ENCODE data around the gene SP140.
"Not testable (repeated sequence)": the region's sequence is repeated elsewhere in the genome, so short reads cannot be mapped to it uniquely, and the experiment has no call there.

SP140 gene

DNA sequence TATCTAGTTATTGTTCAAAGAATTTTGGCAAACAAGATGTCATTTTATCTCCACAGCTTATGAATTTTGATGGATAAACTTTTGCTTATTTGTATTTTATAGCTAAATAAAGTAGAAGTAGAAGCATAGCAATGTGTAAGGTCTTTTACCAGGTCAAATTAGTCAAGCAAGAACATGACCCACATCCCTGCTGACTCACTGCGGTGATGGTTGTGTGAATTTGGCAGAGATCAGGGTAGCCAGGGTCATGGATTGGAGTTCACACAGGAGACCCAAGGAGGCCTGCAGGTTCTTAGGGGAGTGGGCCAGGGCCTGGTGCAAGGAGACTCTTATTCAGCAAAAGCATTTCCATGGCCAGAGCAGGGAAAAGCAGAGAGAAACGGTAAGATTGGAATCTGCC, 18.7 kb downstream of the SP140 start:
- TF ChIP-seq, protein P1, sequence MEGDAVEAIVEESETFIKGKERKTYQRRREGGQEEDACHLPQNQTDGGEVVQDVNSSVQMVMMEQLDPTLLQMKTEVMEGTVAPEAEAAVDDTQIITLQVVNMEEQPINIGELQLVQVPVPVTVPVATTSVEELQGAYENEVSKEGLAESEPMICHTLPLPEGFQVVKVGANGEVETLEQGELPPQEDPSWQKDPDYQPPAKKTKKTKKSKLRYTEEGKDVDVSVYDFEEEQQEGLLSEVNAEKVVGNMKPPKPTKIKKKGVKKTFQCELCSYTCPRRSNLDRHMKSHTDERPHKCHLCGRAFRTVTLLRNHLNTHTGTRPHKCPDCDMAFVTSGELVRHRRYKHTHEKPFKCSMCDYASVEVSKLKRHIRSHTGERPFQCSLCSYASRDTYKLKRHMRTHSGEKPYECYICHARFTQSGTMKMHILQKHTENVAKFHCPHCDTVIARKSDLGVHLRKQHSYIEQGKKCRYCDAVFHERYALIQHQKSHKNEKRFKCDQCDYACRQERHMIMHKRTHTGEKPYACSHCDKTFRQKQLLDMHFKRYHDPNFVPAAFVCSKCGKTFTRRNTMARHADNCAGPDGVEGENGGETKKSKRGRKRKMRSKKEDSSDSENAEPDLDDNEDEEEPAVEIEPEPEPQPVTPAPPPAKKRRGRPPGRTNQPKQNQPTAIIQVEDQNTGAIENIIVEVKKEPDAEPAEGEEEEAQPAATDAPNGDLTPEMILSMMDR (IDR thresholded peaks at IDR 0.05; ENCODE audit: insufficient read depth, missing control alignments), result no peak
- DNase-seq (ENCODE audit: insufficient read length, low spot score), result no peak
- no peak for FAIRE-seq

DNA sequence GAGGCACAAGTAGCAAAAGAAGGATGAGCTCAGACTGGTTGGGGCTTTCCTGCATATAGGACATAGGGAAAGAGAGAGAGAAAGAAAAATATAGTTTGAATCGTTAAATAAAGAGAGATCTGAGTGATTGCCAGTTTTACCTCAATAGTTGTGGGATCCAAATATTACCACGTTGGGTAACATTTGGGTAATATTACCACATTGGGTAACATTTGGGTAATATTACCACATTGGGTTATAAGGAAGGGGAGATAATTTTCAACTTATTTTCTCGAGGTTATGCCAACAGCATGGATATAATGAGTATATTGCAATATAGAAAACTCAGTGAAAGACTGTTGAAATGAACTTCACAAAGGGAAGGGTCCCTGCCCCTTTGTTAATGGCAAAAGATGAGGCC, 20.7 kb downstream of the SP140 start:
- FAIRE-seq (no peak), DNase-seq (ENCODE audit: insufficient read length, low spot score) (no peak)
- TF ChIP-seq, protein P1 (IDR thresholded peaks at IDR 0.05; ENCODE audit: insufficient read depth, missing control alignments), result no peak

DNA sequence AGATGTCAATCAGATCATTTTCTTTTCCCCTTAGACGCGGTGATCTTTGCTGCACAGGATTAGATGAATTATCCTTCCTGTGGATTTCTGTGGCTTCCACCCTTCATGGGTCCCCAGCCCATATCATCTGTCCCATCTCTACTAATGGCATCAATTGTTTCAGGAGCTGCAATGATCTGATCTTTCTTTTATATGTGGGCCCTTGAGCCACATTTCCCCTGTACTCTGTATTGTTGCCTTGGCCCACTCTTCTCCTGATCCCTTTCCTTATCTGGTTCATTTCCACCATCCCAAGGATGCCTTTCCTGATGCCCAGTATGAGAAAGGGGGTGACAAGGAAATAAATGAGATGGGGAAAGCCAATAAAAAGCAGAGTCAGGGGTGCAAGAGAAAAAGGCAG, 24.7 kb downstream of the SP140 start:
- FAIRE-seq (no peak), DNase-seq (ENCODE audit: insufficient read length, low spot score) (no peak)
- TF ChIP-seq, protein P1 (IDR thresholded peaks at IDR 0.05; ENCODE audit: insufficient read depth, missing control alignments), result no peak

DNA sequence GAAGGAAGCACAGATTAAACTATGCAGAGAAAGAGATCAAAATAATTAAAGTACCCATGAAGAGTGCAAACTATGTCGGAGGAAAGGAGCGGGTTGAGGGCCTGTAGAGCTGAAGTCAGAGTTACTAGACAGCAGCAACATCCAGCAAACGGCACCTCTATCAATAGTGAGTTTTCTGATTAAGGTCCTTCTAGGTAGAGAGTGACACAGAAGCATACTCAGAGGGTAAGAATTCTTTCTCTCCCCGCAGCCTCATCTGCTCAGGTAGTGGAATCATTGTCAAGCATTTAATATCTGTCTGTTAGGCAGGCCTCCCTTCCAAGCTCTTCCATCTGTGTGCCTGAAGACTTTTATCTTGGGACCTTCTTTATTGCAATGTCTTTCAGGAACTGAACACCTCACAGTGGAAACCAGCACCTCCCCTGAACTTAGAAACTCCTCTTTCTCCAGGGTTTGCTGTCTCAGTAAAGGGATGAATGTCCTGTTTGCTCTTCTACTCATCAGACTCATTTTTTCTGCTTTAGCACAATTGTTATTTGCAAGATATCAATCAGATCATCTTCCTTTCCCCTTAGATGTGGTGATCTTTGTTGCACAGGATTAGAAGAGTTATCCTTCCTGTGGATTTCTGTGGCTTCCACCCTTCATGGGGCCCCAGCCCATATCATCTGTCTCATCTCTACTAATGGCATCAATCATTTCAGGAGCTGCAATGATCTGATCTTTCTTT, 28.8 kb downstream of the SP140 start:
- DNase-seq (ENCODE audit: insufficient read length, low spot score) (no peak), FAIRE-seq (no peak)
- TF ChIP-seq, protein P1 (IDR thresholded peaks at IDR 0.05; ENCODE audit: insufficient read depth, missing control alignments), result no peak

DNA sequence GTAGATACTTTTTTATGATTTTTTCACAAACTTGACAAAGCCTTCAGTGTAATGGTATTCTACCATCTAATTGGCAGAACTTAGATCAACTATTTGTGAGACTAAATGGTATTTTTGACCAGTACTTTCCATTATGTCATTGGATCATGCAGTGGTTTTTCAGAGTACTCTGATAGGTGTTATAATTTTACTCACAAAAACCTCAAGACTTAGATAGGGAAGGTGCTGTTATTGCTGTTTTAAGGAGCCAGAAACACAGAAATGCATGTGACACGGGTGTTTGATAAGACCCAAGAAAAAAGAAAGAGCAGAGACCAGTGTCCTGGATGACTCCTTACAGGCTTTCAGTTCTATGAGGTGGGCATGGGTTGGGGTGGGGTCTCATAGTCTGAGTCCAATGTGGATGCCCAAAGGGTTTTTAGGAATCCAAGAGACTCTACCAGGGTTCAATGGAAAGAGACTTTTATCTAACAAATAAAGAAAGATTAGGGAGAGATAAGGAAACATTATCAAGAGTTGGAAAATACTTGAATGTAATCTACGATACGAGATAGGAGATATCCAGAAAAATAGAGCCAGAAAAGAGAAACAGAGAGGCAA, 31.3 kb downstream of the SP140 start:
- DNase-seq (ENCODE audit: insufficient read length, low spot score) (no peak), FAIRE-seq (no peak)
- TF ChIP-seq, protein P1 (IDR thresholded peaks at IDR 0.05; ENCODE audit: insufficient read depth, missing control alignments), result no peak

DNA sequence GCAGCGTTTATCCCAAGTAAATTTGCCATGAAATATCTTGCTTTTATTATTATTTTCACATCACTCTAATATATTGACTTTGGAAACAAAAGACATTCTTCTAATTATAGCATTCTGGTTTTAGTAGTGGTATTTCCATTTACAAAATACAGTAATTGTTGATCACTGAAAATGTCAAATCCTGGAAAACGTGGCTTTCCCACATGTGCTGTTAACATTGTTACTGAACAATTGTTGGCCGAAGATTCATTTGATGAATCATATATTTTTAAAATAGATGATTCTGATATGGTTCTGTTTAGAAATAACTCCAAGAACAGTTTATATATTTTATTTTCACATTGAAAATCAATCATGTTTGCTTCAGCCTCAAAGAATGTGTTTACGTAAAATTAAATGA, 32.9 kb downstream of the SP140 start:
- TF ChIP-seq, protein P1 (IDR thresholded peaks at IDR 0.05; ENCODE audit: insufficient read depth, missing control alignments), result no peak
- FAIRE-seq (no peak), DNase-seq (ENCODE audit: insufficient read length, low spot score) (no peak)

DNA sequence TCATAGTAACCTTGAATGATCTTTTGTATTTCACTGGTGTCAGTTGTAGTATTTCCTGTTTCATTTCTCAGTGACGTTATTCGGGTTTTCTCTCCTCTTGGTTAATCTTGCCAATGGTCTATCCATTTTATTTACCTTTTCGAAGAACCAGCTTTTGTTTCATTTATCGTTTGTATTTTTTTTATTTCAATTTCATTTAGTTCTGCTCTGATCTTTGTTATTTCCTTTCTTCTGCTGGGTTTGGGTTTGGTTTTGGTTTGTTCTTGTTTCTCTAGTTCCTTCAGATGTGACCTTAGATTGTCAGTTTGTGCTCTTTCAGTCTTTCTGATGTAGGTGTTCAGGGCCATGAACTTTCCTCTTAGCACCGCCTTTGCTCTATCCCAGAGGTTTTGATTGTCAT, 36.7 kb downstream of the SP140 start:
- TF ChIP-seq, protein P1 (IDR thresholded peaks at IDR 0.05; ENCODE audit: insufficient read depth, missing control alignments), result no peak
- no peak for FAIRE-seq
- no peak for DNase-seq (ENCODE audit: insufficient read length, low spot score)

DNA sequence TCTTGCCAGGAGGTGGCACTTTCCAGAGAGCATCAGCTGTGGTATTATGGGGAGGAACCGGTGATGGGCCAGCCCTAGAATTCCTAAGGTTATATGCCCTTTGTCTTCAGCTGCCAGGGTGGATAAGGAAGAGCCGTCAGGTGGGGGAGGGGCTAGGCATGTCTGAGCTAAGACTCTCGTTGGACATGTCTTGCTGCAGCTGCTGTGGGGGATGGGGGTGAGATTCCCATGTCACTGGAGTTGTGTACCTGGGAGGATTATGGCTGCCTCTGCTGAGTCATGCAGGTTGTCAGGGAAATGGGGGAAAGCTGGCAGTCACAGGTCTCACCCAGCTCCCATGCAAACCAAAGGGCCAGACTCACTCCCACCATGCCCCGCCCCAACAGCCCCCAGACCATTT, 39.4 kb downstream of the SP140 start:
- DNase-seq (ENCODE audit: insufficient read length, low spot score); FAIRE-seq: not testable (repeated sequence)

All from D721Med (cell line).